A549 (cell line): ENCODE data around the gene SYDE1.

ENCODE experiments used
- CTCF ChIP-seq: fragments of >200 bp; sonication (Bioruptor Twin); formaldehyde crosslinking; IDR thresholded peaks from 3 replicates; pipeline ENCODE4 v1.5.1; 2016
- EP300 ChIP-seq, 2 experiments: fragments of >200 bp; sonication (Bioruptor Twin); formaldehyde crosslinking; IDR thresholded peaks; 2 replicates in 1 of 2; 3 replicates in 1 of 2; pipeline ENCODE4 v1.6.1; 2016 to 2017
- HDAC2 ChIP-seq: fragments of 200-600 bp; sonication (generic); IDR thresholded peaks from 2 replicates; pipeline ENCODE4 v1.6.1; 2016
- JUNB ChIP-seq: fragments of >200 bp; sonication (Bioruptor Twin); formaldehyde crosslinking; IDR thresholded peaks from 2 replicates; pipeline ENCODE4 v1.6.1; 2016
- TP53 ChIP-seq: fragments of 250-450 bp; sonication (Bioruptor Pico); IDR thresholded peaks from 2 replicates; pipeline ENCODE4 v1.5.0; 2021; ENCODE audit warnings: mild to moderate bottlenecking, moderate library complexity

GRCh38 chr19:15123900-15124299 lies 16.7 kb downstream of the SYDE1 start:
- TF ChIP-seq CTCF (no peak), HDAC2 (no peak), EP300 (IDR thresholded peaks at IDR 0.05) (no peak), JUNB (no peak), TP53 (CRISPR knock-in tag) (no peak)
